Endothelial cell of umbilical vein (primary cell): ENCODE data around the gene GPR18. TPM values are rescaled to one million over a fixed set of nuclear protein-coding genes. Genes with fewer than 3 reads are reported as not detected.

Source experiments
- BruUV-seq: library from RNA; stranded (reverse); fragments of 400-500 nt; replicated peaks from 2 replicates; lab custom pipeline; 2021; lab: Mats Ljungman, UMichigan
- CTCF ChIA-PET: fragments of 300-600, 350-600 bp; sonication (Branson Sonifier 250); formaldehyde crosslinking; loops from one replicate; lab custom pipeline; 2021; ENCODE audit warnings: antibody characterized with exemption, inconsistent platforms; lab: Charles Lee
- POLR2A ChIA-PET: fragments of 300-600, 350-600 bp; sonication (Branson Sonifier 250); formaldehyde crosslinking; loops from one replicate; lab custom pipeline; 2021; ENCODE audit warnings: antibody characterized with exemption, inconsistent platforms; lab: Charles Lee
- DNase-seq: peaks from one replicate; pipeline ENCODE4 v3.0.0-alpha.2; 2011; ENCODE audit warnings: low read depth, low spot score
- FAIRE-seq: peaks from 2 replicates; lab custom pipeline; 2011; peaks lifted over from hg19 to GRCh38; lab: Jason Lieb, UNC
- H2AFZ ChIP-seq: 2 replicates; pipeline ENCODE4 v1.6.0; 2012; ENCODE audit warnings: low read depth, low read length, control low read depth, inconsistent platforms
- H3K27ac ChIP-seq: 2 replicates; pipeline ENCODE4 v1.5.1; 2011; ENCODE audit warnings: low read depth, mild to moderate bottlenecking, control low read depth, low read length, moderate library complexity; ENCODE audit not compliant: insufficient read depth
- H3K27me3 ChIP-seq, 2 experiments: 2 replicates each; pipeline versions ENCODE4 v1.6.0 to v1.6.1; 2011; ENCODE audit warnings: low read length in 2 of 2, mixed read lengths in 1 of 2; ENCODE audit not compliant: control insufficient read depth in 2 of 2, insufficient read depth in 2 of 2
- H3K36me3 ChIP-seq, 2 experiments: 2 replicates in 1 of 2; 3 replicates in 1 of 2; pipeline ENCODE4 v1.5.1; 2011; ENCODE audit warnings: low read length in 2 of 2, mild to moderate bottlenecking in 1 of 2, moderate library complexity in 1 of 2; ENCODE audit not compliant: control insufficient read depth in 2 of 2, insufficient read depth in 2 of 2; ENCODE audit errors: extremely low read depth in 1 of 2
- H3K4me1 ChIP-seq: 3 replicates; pipeline ENCODE4 v1.5.1; 2011; ENCODE audit warnings: mild to moderate bottlenecking, low read length; ENCODE audit not compliant: control insufficient read depth, insufficient read depth; ENCODE audit errors: extremely low read depth
- H3K4me2 ChIP-seq: 2 replicates; pipeline ENCODE4 v1.6.1; 2011; ENCODE audit warnings: low read length, control low read depth, mixed read lengths; ENCODE audit not compliant: insufficient read depth
- H3K4me3 ChIP-seq, 3 experiments: fragments of 200-600 bp in 1 of 3; sonication (generic), shearing (Covaris generic) in 1 of 3; replicated peaks in 1 of 3; 2 replicates each; pipeline ENCODE4 v1.5.1; 2011 to 2016; ENCODE audit warnings: control low read depth in 3 of 3, low read length in 3 of 3, mild to moderate bottlenecking in 2 of 3, inconsistent platforms in 1 of 3, low read depth in 1 of 3, moderate library complexity in 1 of 3; ENCODE audit not compliant: insufficient read depth in 1 of 3
- H3K79me2 ChIP-seq: 2 replicates; pipeline ENCODE4 v1.6.0; 2012; ENCODE audit warnings: low read length, inconsistent platforms; ENCODE audit not compliant: control insufficient read depth, insufficient read depth
- H3K9ac ChIP-seq: replicated peaks from 2 replicates; pipeline ENCODE3; 2011; ENCODE audit warnings: low read length, control low read depth; ENCODE audit not compliant: insufficient read depth; ENCODE audit errors: extremely low read depth
- H3K9me1 ChIP-seq: replicated peaks from 3 replicates; pipeline ENCODE4 v1.6.0; 2011; ENCODE audit warnings: mild to moderate bottlenecking, low read length; ENCODE audit not compliant: control insufficient read depth, insufficient read depth; ENCODE audit errors: extremely low read depth
- H3K9me3 ChIP-seq: replicated peaks from 2 replicates; pipeline ENCODE4 v1.5.1; 2012; ENCODE audit warnings: low read length, inconsistent platforms; ENCODE audit not compliant: control insufficient read depth, insufficient read depth
- H4K20me1 ChIP-seq: replicated peaks from 2 replicates; pipeline ENCODE3; 2011; ENCODE audit warnings: mild to moderate bottlenecking, low read length; ENCODE audit not compliant: control insufficient read depth, insufficient read depth; ENCODE audit errors: extremely low read depth
- CTCF ChIP-seq, 2 donors: IDR thresholded peaks; 1 replicate in 1 of 2; 2 replicates in 1 of 2; pipeline ENCODE4 v1.5.1; 2011; ENCODE audit warnings: low read length in 2 of 2, mild to moderate bottlenecking in 2 of 2, moderate library complexity in 2 of 2, control low read depth in 1 of 2, inconsistent platforms in 1 of 2, low read depth in 1 of 2; ENCODE audit not compliant: insufficient read depth in 1 of 2; ENCODE audit errors: extremely low read depth in 1 of 2
- EZH2 ChIP-seq: IDR thresholded peaks from 2 replicates; pipeline ENCODE4 v1.6.1; 2012; ENCODE audit warnings: borderline replicate concordance, low read depth, mild to moderate bottlenecking, moderate library complexity, low read length, inconsistent platforms; ENCODE audit not compliant: severe bottlenecking
- FOS ChIP-seq: IDR thresholded peaks from 2 replicates; pipeline ENCODE4 v1.6.1; 2011; ENCODE audit warnings: mild to moderate bottlenecking, low read length, moderate library complexity, borderline replicate concordance; ENCODE audit not compliant: insufficient read depth
- GATA2 ChIP-seq: IDR thresholded peaks from 2 replicates; pipeline ENCODE4 v1.7.0; 2011; ENCODE audit warnings: low read depth, mild to moderate bottlenecking, moderate library complexity, mixed read lengths, low read length; ENCODE audit not compliant: insufficient read length, insufficient read depth
- JUN ChIP-seq: IDR thresholded peaks from 2 replicates; pipeline ENCODE4 v1.6.1; 2011; ENCODE audit warnings: borderline replicate concordance, low read depth; ENCODE audit not compliant: insufficient read length, insufficient read depth
- MAX ChIP-seq: IDR thresholded peaks from 2 replicates; pipeline ENCODE4 v1.6.1; 2011; ENCODE audit not compliant: insufficient read depth, insufficient read length
- MYC ChIP-seq: IDR thresholded peaks from one replicate; pipeline ENCODE4 v1.6.1; 2011; ENCODE audit warnings: mild to moderate bottlenecking, low read depth, low read length
- POLR2A ChIP-seq: IDR thresholded peaks from 2 replicates; pipeline ENCODE4 v1.6.1; 2012; ENCODE audit warnings: low read depth, mild to moderate bottlenecking, control low read depth, low read length
- POLR2AphosphoS5 ChIP-seq: IDR thresholded peaks from 2 replicates; pipeline ENCODE4 v1.6.1; 2012; ENCODE audit warnings: low read depth, mild to moderate bottlenecking, control low read depth, low read length, moderate library complexity; ENCODE audit not compliant: insufficient read depth
- dilution Hi-C: fragments of 300-500 bp; cut with MboI; formaldehyde crosslinking; loops from one replicate; pipeline ENCODE4 v1.15.0; 2019; ENCODE audit warnings: low sequenced_read_pairs; ENCODE audit not compliant: extremely low pct_ligation_motif_present
- intact Hi-C: fragments of 100-400 bp; cut with micrococcal nuclease; formaldehyde crosslinking; loops from one replicate; pipeline ENCODE4 v1.10.0; 2022
- polyA plus RNA-seq, 4 experiments: library from polyadenylated mRNA; depleted of rRNA in 3 of 4; stranded (reverse) in 3 of 4; unstranded in 1 of 4; fragments of >200 nt; gene quantifications; 2 replicates each; pipeline versions ENCODE4 v1.2.1 to v1.2.3, GENCODE V29; 2011 to 2012; ENCODE audit warnings: missing spikeins in 1 of 4
- total RNA-seq: library from RNA; stranded (reverse); gene quantifications from 2 replicates; pipeline ENCODE4 v1.2.3, GENCODE V29; 2021

The GPR18 gene
- total and polyA plus RNA-seq, 2 donors (not counting 3 experiments of a cell fraction or from before 2014, with no cell fraction given), result not detected

DNA sequence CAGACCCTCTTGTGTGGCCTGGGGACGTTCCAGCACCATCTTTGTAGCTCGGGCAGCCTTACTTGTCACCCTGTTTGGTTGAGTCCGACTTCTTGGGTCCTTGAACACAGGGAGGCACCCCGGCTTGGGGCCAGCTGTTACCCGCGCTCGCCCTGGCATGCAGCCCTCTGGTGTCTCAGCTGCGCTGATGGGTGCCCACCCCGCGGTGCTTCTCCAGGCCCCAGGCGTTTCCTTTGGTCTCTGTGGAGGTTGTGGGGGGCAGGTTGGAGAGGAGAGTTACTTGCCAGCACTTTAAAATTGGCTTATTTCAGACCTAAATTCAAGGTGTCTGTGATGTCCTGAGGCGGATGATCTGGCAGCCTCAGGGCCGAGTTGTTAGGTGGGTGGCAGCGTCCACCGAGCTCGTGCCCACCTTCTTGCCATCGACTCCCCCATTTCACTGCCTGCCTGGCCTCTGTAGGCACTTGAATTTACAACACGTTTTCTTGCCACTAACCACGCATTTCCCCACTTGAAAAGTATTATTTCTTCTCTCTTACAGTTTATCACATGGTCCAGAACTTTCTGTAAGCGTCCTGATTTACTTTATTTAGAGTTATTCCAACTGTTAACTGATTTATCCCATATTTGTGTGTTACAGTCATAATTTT lies 40.6 kb downstream of the GPR18 start:
- no peak overlapping the region for H3K27ac ChIP-seq
- FAIRE-seq, result no peak
- no peak for TF ChIP-seq MYC
- no peak for TF ChIP-seq JUN
- TF ChIP-seq CTCF (IDR thresholded peaks at IDR 0.05; ENCODE audit: extremely low read depth in 1 of 2, insufficient read depth in 1 of 2, low read depth in 1 of 2, low read length in 2 of 2), result no peak
- no peak for TF ChIP-seq POLR2A
- TF ChIP-seq GATA2, result no peak
- no peak for TF ChIP-seq EZH2
- TF ChIP-seq POLR2AphosphoS5, result no peak
- no peak for TF ChIP-seq MAX
- TF ChIP-seq FOS, result no peak
- no peaks in the 10 kb centered on the region for H3K36me3 ChIP-seq
- DNase-seq, result no peak
- H3K9me1 ChIP-seq, result no peaks in the 10 kb centered on the region
- no peak overlapping the region for H3K4me3 ChIP-seq
- H3K4me1 ChIP-seq, result peaks cover 4% of the 10 kb centered on the region
- peaks cover 2% of the 10 kb centered on the region for H4K20me1 ChIP-seq
- POLR2A ChIA-PET, result no interaction called here
- no TSS peak for BruUV-seq
- no peak overlapping the region for H3K4me2 ChIP-seq
- CTCF ChIA-PET, result no interaction called here
- no peak overlapping the region for H2AFZ ChIP-seq
- H3K9me3 ChIP-seq, result no peaks in the 10 kb centered on the region
- intact Hi-C loops, result no loop called here
- H3K9ac ChIP-seq, result no peak overlapping the region
- dilution Hi-C loops, result no loop called here
- no peaks in the 10 kb centered on the region for H3K27me3 ChIP-seq
- peaks cover 71% of the 10 kb centered on the region for H3K79me2 ChIP-seq
